ENCODE data around the gene HES2.
"Not testable (repeated sequence)": the region's sequence is repeated elsewhere in the genome, so short reads cannot be mapped to it uniquely, and the experiment has no call there.

GRCh38 chr1:6437012-6437700 lies 17.4 kb upstream of the HES2 start:
- not testable (repeated sequence) for TF ChIP-seq POLR2AphosphoS5 (IDR thresholded peaks at IDR 0.05; ENCODE audit: borderline replicate concordance, low read depth, low read length); EZH2 (IDR thresholded peaks at IDR 0.05)

All from SK-N-MC (cell line).